Measurements from ENCODE around the gene AHSP. TPM values are rescaled to one million over a fixed set of nuclear protein-coding genes. Genes with fewer than 3 reads are reported as not detected.
"Not testable (repeated sequence)": the region's sequence is repeated elsewhere in the genome, so short reads cannot be mapped to it uniquely, and the experiment has no call there.

AHSP gene
- total RNA-seq, 1 donor from 2014 or later, result not detected

DNA sequence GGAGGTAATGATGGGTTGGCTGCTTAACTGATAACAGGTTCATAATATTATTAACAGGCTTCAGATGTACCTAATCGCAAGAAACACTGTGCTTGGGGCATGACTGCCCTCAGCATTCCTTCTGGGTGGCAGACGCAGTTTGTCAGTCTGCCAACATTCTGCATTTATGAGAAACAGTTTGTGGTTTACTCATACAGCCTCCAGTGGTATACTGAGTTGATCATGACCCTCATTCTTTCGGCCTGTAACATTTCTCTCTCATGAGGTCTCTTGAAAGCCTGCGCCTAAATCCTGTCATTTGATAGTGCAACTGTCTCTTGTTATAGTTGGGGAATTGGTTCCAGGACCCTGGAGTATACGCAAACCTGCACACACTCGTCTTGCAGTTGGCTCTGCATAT is 14.6 kb upstream of the AHSP start:
- Histone ChIP-seq H3K4me3 (ENCODE audit: low read depth, low read length) (no peak overlapping the region), H3K36me3 (ENCODE audit: control insufficient read depth, insufficient read depth, low read length) (no peaks in the 10 kb centered on the region), H3K27me3 (ENCODE audit: control insufficient read depth, insufficient read depth, low read length) (no peaks in the 10 kb centered on the region)
- FAIRE-seq (no peak), DNase-seq (ENCODE audit: low read depth) (peak; percentile 72)
- TF ChIP-seq, protein P1, sequence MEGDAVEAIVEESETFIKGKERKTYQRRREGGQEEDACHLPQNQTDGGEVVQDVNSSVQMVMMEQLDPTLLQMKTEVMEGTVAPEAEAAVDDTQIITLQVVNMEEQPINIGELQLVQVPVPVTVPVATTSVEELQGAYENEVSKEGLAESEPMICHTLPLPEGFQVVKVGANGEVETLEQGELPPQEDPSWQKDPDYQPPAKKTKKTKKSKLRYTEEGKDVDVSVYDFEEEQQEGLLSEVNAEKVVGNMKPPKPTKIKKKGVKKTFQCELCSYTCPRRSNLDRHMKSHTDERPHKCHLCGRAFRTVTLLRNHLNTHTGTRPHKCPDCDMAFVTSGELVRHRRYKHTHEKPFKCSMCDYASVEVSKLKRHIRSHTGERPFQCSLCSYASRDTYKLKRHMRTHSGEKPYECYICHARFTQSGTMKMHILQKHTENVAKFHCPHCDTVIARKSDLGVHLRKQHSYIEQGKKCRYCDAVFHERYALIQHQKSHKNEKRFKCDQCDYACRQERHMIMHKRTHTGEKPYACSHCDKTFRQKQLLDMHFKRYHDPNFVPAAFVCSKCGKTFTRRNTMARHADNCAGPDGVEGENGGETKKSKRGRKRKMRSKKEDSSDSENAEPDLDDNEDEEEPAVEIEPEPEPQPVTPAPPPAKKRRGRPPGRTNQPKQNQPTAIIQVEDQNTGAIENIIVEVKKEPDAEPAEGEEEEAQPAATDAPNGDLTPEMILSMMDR (IDR thresholded peaks at IDR 0.05; ENCODE audit: insufficient read depth, low read length, severe bottlenecking), result no peak

DNA sequence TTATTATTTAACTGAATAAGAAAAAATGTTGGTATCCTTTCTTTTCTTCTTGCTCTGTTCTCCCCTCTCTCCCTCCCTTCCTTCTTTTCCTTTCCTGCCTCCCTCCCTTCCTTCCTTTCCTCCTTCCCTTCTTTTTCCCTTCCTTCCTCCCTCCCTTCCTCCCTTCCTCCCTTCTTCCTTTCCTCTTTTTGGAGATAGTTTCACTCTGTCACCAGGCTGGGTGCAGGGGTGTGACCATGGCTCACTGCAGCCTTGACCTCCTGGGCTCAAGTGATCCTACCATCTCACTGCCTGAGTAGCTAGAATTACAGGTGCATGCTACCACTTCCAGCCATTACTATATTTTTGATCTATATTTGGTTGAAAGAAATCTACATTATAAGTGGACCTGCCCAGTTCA is 13.8 kb upstream of the AHSP start:
- TF ChIP-seq, protein P1 (IDR thresholded peaks at IDR 0.05; ENCODE audit: insufficient read depth, low read length, severe bottlenecking), result no peak
- FAIRE-seq (no peak), DNase-seq (ENCODE audit: low read depth) (no peak)
- Histone ChIP-seq H3K4me3 (ENCODE audit: low read depth, low read length) (no peak overlapping the region), H3K36me3 (ENCODE audit: control insufficient read depth, insufficient read depth, low read length) (no peaks in the 10 kb centered on the region), H3K27me3 (ENCODE audit: control insufficient read depth, insufficient read depth, low read length) (no peaks in the 10 kb centered on the region)

DNA sequence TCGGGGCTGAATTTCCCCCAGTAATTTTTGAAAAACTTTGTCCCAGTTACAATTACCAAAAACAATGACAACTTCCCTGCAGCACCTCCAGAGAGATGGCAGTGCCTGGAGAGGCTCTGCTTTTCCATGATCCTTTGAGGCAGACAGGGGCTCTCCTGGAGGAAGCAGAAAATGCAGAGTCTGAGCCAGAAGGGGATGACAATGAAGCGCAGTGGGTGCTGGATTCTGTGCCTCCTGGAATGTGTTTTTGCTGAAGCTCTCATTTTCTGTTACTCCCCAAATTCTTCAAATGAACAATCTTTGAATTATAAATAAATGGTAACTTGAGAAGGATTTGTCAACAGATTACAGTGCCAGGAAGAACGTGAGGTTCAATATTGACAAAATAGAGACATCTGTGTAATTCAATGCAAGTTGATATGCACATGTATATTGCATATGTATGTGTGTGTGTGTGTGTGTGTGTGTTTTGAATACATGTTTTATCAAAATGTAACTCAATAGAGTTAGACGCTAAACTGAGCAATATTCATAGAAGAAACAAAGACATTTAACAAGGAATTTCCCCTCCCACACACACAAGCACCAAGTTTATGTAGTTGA is 9.8 kb upstream of the AHSP start:
- FAIRE-seq (no peak), DNase-seq (ENCODE audit: low read depth) (no peak)
- no peaks in the 10 kb centered on the region for H3K27me3 ChIP-seq (ENCODE audit: control insufficient read depth, insufficient read depth, low read length)
- H3K4me3 ChIP-seq (ENCODE audit: low read depth, low read length), result no peak overlapping the region
- TF ChIP-seq, protein P1 (IDR thresholded peaks at IDR 0.05; ENCODE audit: insufficient read depth, low read length, severe bottlenecking), result no peak
- H3K36me3 ChIP-seq (ENCODE audit: control insufficient read depth, insufficient read depth, low read length), result no peaks in the 10 kb centered on the region

DNA sequence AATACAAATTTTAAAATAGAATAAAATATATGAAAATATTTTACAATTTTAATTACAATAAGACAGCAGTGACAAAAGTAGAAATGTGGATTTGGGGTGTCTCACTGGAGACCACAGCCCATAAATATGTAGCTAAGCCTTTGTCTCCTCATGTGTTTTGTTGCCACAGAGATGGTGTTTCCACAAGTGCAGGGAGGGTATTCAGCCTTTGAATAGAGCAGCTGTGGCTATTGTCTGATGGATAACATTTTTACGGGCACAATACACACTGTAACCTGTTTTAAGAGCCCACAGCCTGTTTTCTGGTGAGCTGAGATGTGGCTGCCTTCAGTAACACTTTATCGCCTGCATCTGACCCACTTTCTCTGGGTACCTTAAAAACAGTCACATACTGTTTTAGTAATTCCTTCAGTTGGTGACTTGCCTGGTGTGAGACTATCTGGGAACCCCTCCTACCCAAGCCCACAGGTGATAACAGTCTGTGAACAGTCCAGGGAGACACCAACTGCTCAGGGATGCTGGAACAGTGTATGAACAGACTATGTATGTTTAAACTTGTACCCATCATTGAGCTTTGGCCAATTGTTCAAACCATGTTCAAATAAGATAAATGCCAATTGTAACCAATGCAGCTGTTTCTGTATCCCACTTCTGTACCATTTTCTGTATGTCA is 7.8 kb upstream of the AHSP start:
- DNase-seq (ENCODE audit: low read depth) (no peak), FAIRE-seq (no peak)
- Histone ChIP-seq H3K27me3 (ENCODE audit: control insufficient read depth, insufficient read depth, low read length) (no peaks in the 10 kb centered on the region), H3K4me3 (ENCODE audit: low read depth, low read length) (no peak overlapping the region), H3K36me3 (ENCODE audit: control insufficient read depth, insufficient read depth, low read length) (no peaks in the 10 kb centered on the region)
- TF ChIP-seq, protein P1 (IDR thresholded peaks at IDR 0.05; ENCODE audit: insufficient read depth, low read length, severe bottlenecking), result no peak

DNA sequence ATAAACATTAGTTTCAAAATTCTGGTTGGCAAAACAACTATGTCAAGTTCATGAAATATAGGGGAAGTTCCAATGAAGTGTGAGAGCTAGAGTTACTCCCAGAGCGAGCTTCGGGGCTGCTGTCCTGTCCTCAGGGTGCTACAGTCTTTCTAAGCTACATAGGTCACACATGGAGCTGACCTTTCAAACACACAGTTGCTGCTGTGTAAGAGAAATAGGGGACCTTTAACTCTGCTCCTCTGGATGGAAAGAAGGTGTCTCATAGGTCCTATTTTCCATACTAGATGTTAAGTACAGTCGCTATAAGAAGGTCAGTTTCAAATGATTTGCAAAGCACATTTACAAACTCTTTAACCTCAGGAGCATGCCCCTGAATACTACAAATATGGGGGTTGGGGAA is 6.3 kb upstream of the AHSP start:
- FAIRE-seq (no peak), DNase-seq (ENCODE audit: low read depth) (no peak)
- H3K27me3 ChIP-seq (ENCODE audit: control insufficient read depth, insufficient read depth, low read length), result no peaks in the 10 kb centered on the region
- TF ChIP-seq, protein P1 (IDR thresholded peaks at IDR 0.05; ENCODE audit: insufficient read depth, low read length, severe bottlenecking), result no peak
- no peaks in the 10 kb centered on the region for H3K36me3 ChIP-seq (ENCODE audit: control insufficient read depth, insufficient read depth, low read length)
- no peak overlapping the region for H3K4me3 ChIP-seq (ENCODE audit: low read depth, low read length)

DNA sequence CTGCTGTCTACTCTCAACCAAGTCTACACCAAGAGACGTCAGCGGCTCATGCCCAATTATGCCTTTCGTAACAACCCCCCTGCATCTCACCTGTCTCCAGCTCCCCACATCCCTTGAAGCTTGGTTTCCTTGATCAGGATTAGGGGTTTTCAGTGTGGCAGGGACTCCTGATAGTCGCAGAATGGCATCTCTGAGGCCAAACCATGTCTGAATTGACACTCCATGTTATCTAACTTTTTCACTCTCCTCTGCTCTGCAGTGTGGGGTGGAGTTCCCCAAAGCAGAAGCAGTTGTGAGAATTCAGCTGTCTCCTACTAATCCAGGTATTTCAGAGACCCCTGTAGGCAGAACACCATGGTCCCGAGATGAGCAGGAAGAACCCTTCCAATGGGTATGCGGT is 5.6 kb upstream of the AHSP start:
- TF ChIP-seq, protein P1 (IDR thresholded peaks at IDR 0.05; ENCODE audit: insufficient read depth, low read length, severe bottlenecking), result no peak
- no peaks in the 10 kb centered on the region for H3K27me3 ChIP-seq (ENCODE audit: control insufficient read depth, insufficient read depth, low read length)
- DNase-seq (ENCODE audit: low read depth) (no peak), FAIRE-seq (no peak)
- no peak overlapping the region for H3K4me3 ChIP-seq (ENCODE audit: low read depth, low read length)
- H3K36me3 ChIP-seq (ENCODE audit: control insufficient read depth, insufficient read depth, low read length), result no peaks in the 10 kb centered on the region

DNA sequence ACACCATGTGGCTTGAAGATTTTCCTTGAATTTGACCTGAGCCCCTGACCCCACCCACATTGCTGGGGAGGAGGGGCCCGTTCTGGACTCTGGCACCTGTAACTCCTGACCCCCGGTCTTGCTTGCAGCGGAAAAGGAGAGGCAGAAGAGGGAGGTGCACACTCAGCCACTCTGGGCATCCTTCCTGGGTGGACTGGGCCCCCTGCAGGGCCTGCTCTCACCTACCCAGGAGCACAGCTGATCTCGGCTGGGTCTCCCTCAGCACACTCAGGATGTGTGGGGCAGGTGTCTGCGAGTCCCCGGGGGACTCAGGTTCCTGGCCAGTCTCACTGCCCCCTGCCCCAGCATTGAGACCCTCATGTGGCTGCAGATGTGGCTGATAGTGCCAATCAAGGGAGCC is 3.9 kb upstream of the AHSP start:
- H3K36me3 ChIP-seq (ENCODE audit: control insufficient read depth, insufficient read depth, low read length); FAIRE-seq; H3K27me3 ChIP-seq (ENCODE audit: control insufficient read depth, insufficient read depth, low read length); H3K4me3 ChIP-seq (ENCODE audit: low read depth, low read length); DNase-seq (ENCODE audit: low read depth): not testable (repeated sequence)
